Embryonic facial prominence (tissue), 1 donor: ENCODE measurements around the gene DPP3.

Experiments
- DNase-seq: peaks from one replicate; pipeline ENCODE4 v3.0.0-alpha.2; 2016; ENCODE audit errors: extremely low spot score

The DPP3 gene

GRCh38 chr11:66479394-66480116 is 679 bp upstream of the DPP3 start:
- DNase-seq, result no peak

DNA sequence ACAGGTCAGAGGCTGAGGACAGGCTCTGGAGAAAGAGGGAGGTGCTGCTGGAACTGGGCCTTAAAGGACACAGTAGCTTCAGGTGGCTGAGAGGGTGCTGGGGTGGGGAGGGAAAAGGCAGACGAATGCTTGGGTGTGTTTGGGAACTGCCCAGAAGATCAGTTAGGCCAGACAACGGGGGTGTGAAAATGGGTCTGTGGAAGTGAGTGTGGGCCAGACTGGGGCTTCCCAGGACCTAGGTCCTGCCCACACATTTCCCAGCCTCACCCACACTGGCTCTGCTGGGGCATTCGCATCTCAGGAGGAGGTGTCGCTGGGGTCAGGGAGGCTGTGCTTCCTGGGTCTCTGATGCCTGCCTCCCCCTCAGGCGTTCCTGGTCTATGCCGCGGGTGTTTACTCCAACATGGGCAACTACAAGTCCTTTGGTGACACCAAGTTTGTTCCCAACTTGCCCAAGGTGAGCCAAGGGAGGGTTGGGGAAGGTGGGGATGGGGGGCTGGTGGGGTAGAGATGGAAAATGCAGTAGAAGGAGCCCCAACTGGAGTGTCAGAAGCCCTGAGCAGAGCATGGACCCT is 4.7 kb downstream of the DPP3 start:
- no peak for DNase-seq

- DNase-seq, result no peak
These were observed 8.7 kb downstream of the DPP3 start for GRCh38 chr11:66488957-66489356.

GRCh38 chr11:66489636-66490035 is 9.4 kb downstream of the DPP3 start:
- no peak for DNase-seq

DNA sequence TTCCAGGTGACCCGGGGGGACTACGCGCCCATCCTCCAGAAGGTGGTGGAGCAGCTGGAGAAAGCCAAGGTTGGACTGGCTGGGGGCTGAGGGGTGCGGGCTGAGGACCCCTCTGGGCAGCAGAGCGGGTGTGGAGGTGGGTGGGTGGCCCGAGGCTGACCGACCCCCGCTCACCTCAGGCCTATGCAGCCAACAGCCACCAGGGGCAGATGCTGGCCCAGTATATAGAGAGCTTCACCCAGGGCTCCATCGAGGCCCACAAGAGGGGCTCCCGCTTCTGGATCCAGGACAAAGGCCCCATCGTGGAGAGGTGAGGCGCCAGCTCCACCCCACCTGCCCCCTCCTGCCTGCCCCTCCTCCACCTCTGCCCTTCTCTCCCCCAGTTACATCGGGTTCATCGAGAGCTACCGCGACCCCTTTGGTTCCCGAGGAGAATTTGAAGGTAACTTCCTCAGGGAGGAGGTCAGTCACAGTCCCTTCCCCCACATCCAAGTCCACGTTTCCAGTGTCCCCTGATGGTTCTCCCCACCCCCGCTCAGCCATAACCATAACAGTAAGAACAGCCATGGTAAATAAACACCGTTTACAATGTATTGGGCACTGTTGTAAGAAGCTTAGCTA is 11.2 kb downstream of the DPP3 start:
- no peak for DNase-seq

GRCh38 chr11:66492161-66492865 is 12.1 kb downstream of the DPP3 start:
- no peak for DNase-seq

DNA sequence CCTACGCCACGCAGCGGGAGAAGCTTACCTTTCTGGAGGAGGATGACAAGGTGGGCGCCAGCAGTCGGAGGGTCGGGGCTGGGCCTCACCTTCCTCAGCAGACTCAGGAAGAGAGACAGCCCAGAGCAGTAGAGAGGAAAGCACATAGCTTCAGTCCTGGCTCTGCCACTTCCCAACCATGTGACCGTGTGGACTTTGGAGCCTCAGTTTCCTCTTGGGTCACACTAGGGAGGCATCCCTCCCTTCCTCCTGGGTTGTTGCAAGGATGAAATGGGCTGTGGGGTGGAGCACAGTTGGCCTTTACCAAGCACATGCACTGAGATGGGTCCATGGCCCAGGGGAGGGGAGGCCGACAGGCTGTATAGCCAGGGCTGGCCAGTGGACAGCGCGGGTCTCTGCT is 12.9 kb downstream of the DPP3 start:
- DNase-seq, result no peak

GRCh38 chr11:66494458-66494857 is 14.2 kb downstream of the DPP3 start:
- no peak for DNase-seq

DNA sequence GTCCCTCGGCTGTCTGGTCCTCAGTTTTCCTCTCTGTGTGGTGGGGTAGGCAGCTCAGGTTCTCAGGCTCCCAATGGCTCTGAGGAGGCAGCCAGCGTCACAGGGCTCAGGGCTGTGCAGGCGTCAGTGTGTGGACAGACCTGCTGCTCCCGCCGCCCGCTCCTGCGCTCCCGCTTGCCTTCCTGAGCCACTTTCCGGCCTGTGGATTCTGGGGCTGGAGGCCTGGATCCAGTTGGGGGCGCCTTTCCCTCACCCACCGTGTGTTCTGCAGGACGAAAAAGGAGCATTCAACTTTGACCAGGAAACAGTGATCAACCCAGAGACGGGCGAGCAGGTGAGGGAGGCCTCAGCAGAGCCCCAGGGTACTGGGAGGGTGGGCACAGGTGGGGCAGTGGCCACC is 14.7 kb downstream of the DPP3 start:
- no peak for DNase-seq

- no peak for DNase-seq
These were observed 15.2 kb downstream of the DPP3 start for GRCh38 chr11:66495401-66495854.

DNA sequence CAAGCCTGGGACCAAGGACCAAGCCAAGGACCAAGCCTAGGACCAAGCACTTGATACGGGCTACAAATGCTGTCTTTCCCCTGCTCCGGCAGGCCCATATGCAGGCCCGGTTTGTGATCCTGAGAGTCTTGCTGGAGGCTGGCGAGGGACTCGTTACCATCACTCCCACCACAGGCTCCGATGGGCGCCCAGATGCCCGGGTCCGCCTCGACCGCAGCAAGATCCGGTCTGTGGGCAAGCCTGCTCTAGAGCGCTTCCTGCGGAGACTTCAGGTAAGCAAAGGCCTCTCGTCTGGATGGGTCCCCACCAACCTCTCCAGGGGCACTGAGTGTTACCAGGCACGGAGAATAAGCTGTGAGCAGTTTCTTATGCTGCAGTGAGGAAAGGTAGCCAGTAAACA is 17.0 kb downstream of the DPP3 start:
- no peak for DNase-seq

DNA sequence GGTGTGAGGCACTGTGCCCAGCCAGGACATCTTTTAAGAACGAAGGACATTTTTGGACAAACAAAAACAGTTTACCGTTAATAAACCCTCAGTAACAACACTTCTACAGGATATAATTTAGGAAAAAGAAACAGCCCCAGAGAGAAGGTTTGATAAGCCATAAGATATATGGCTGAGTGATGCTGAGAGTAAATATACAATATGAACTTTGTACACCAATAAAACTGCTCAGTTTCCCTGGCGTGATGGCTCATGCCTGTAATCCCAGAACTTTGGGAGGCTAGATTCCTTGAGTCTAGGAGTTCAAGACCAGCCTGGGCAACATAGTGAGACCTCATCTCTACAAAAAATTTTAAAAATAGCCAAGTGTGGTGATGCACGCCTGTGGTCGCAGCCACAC is 18.3 kb downstream of the DPP3 start:
- DNase-seq, result no peak

- DNase-seq, result no peak
These were observed 25.1 kb downstream of the DPP3 start for GRCh38 chr11:66505276-66505816.

DNA sequence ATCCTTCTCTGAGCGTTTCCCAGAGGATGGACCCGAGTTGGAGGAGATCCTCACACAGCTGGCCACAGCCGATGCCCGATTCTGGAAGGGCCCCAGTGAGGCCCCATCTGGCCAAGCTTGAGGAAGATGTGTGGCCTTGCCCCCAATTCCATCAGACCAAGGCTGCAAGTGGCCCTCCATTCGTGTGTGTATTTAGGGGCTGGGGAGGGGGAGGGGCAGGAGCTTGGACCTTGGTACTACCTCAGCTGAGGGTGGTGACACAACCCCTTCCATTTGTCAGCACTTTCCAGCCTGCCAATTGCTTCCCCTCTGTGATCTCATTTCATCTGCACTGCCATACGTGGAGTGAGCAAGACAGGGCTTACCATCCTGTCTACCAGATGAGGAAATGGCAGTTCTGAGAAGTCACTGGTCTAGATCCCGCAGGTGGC is 28.9 kb downstream of the DPP3 start:
- no peak for DNase-seq

DNA sequence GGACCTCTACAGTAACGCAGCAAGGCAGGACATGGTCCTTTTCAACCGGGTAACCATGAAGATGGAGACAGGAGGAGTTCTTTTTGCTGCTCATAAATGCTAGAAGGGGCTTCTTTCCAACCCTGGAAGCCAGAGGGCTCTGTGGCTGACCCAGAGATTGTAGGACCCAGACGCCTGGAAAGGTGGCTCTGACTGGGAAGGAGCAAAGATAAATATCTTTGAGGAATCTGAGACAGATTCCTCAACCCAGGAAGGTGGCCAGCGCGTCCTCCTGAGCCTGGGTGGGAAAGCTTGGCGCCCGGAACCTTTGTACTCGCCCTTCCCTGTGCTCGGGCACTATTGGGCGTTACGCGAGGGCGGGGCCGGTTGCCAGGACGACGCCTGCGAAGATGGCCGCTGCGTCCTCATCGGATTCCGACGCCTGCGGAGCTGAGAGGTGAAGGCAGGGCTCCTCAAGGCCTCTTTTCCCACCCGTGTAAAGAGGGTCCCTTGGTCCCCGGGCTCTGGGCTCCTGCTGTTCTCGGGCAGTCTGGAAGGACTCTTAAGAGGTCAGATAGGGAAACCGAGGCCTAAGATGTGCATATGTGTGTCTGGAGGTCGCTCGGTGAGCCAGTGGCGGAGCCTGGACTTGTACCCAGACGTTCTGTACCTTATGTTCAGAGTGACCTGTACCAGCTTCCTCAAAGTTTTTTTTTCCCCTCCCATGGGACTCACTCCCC is 30.2 kb downstream of the DPP3 start, which contains the start of gene BBS1:
Gene BBS1 (plus strand): TSS at position 365 of the 719 bp plus-strand sequence. CDS start 25 bp downstream, at position 390.
- peak; percentile 30 for DNase-seq

GRCh38 chr11:66510990-66511339 is 30.7 kb downstream of the DPP3 start:
- no peak for DNase-seq

DNA sequence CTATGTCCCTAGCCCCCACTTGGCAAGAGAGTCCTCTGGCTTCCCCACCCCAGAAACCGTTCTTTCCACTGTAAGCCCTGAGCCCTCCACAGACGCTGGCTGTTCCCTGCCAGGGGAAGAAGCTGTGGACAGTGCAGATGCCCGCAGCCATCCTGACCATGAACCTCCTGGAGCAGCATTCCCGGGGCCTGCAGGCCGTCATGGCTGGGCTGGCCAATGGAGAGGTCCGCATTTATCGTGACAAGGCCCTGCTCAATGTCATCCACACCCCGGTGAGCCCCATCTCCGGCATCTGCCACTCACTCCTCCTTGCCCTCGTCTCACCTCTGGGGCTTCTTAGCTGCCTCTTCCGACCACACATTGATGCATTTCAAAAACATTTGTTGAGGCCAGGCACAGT is 43.4 kb downstream of the DPP3 start:
- no peak for DNase-seq

DNA sequence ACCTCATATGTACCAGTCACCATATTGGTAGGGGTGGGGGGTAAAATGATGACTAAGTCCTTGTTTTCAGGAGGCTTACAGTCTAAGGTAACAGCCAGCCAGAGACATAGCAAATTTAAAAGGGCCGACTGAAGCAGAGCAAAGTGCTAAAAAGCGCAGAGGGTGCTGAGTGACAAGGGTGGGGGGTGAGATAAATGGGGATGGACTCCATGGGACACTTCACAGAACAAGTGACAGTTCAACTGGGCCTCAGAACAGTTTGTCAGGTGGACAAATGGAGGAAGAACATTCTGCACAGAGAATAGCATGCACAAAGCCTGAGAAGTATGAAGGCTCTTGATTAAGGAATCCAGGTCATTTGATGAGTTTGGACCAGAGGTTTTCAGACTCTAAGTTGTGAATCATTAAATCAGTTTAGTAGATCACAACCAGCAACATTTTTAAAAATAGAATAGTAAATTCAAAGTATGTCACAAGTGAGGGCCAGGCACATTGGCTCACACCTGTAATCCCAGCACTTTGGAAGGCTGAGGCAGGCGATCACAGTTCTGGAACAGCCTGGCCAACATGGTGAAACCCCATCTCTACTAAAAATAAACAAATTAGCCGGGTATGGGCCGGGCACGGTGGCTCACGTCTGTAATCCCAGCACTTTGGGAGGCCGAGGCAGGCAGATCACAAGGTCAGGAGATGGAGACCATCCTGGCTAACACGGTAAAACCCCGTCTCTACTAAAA is 44.2 kb downstream of the DPP3 start:
- no peak for DNase-seq

DNA sequence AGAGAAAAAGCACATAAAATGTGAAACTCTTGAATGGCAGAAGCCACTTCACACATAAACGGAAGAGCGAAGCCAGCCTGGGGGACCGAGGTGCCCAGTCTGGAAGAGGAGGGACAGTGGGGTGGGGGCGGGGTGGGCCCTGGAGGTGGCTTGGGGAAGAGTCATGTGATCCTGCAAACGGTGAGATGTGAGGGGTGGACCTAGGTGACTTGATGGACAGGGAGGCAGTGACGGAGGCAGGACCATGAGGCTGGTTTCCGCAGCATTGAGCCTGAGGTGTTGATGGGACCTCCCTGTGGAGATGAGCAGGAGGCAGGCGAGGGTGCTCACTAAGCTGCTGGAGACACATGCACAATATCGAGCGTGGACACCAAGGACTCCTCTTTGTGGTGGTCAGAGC is 48.8 kb downstream of the DPP3 start:
- DNase-seq, result no peak

- DNase-seq, result no peak
These were observed 49.4 kb downstream of the DPP3 start for GRCh38 chr11:66529655-66530054.
